ENCODE measurements around the gene RNFT2.

DNA sequence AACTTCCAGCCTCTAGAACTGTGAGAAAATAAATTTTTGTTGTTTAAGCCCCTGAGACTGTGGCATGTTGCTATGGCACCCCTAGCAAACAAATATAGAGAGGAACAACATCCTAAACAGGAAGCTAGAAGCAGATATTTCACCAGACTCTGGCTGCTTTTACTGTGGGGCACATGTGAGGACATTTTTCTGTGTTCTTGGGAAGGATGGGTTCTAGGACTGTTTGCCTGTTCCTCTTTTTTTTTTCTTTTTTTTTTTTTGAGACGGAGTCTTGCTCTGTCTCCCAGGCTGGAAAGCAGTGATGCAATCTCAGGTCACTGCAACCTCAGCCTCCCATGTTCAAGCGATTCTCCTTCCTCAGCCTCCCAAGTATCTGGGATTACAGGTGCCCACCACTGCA, 147.4 kb downstream of the RNFT2 start:
- TF ChIP-seq, protein P1, sequence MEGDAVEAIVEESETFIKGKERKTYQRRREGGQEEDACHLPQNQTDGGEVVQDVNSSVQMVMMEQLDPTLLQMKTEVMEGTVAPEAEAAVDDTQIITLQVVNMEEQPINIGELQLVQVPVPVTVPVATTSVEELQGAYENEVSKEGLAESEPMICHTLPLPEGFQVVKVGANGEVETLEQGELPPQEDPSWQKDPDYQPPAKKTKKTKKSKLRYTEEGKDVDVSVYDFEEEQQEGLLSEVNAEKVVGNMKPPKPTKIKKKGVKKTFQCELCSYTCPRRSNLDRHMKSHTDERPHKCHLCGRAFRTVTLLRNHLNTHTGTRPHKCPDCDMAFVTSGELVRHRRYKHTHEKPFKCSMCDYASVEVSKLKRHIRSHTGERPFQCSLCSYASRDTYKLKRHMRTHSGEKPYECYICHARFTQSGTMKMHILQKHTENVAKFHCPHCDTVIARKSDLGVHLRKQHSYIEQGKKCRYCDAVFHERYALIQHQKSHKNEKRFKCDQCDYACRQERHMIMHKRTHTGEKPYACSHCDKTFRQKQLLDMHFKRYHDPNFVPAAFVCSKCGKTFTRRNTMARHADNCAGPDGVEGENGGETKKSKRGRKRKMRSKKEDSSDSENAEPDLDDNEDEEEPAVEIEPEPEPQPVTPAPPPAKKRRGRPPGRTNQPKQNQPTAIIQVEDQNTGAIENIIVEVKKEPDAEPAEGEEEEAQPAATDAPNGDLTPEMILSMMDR (IDR thresholded peaks at IDR 0.05): no peak
- TF ChIP-seq POLR2A (IDR thresholded peaks at IDR 0.05): no peak
